Psoas muscle (tissue), 8 donors: ENCODE results near the gene MYO1D. TPM values are rescaled to one million over a fixed set of nuclear protein-coding genes. Genes with fewer than 3 reads are reported as not detected.

Experiments
- ATAC-seq, 4 donors: fragments of 200-7000 bp; cut with Tn5 transposase; one replicate each; pipeline ENCODE4 v1.9.1; 2020; ENCODE audit warnings: moderate library complexity in 3 of 4, mild to moderate bottlenecking in 2 of 4
- DNase-seq, 2 donors: peaks; one replicate each; pipeline ENCODE4 v3.0.0-alpha.2; 2020
- H3K27ac ChIP-seq: fragments of 200-600 bp; one replicate; pipeline ENCODE4 v1.8.0; 2022
- H3K27me3 ChIP-seq, 3 donors: fragments of 200-600 bp in 1 of 3; one replicate each; pipeline versions ENCODE4 v1.6.1 to v1.8.0; 2013 to 2022; ENCODE audit warnings: low read length in 2 of 3, mild to moderate bottlenecking in 2 of 3, moderate library complexity in 1 of 3; ENCODE audit not compliant: insufficient read depth in 3 of 3
- H3K36me3 ChIP-seq, 2 donors: fragments of 200-600 bp in 1 of 2; one replicate each; pipeline versions ENCODE4 v1.6.1 to v1.8.0; 2013 to 2022; ENCODE audit warnings: low read depth in 1 of 2, mild to moderate bottlenecking in 1 of 2, moderate library complexity in 1 of 2; ENCODE audit not compliant: insufficient read depth in 1 of 2
- H3K4me1 ChIP-seq: fragments of 200-600 bp; one replicate; pipeline ENCODE4 v1.8.0; 2022
- H3K4me3 ChIP-seq: fragments of 200-600 bp; one replicate; pipeline ENCODE4 v1.8.0; 2022; ENCODE audit warnings: mild to moderate bottlenecking
- H3K9me3 ChIP-seq: fragments of 200-600 bp; one replicate; pipeline ENCODE4 v1.8.0; 2022
- CTCF ChIP-seq: fragments of 200-600 bp; IDR thresholded peaks from one replicate; pipeline ENCODE4 v1.8.0; 2022; ENCODE audit warnings: antibody characterized with exemption
- WGBS, 3 donors: extraction: QIAGEN DNeasy Blood & Tissue Kit; methylation state at CpG; one replicate each; pipeline versions ENCODE4 v1.1.6 to v1.1.7; 2013; 5-methylcytosine and 5-hydroxymethylcytosine counted together
- intact Hi-C, 2 donors: fragments of 100-400 bp; cut with DNase I; formaldehyde crosslinking; loops; one replicate each; pipeline versions ENCODE4 v1.11.0 to v1.14.2; 2022
- polyA plus RNA-seq, 3 donors: library from polyadenylated mRNA; stranded (reverse); fragments of 200-250 nt; gene quantifications; one replicate each; pipeline ENCODE4 v1.2.3, GENCODE V29; 2013
- total RNA-seq, 4 donors: library from RNA; stranded (reverse); fragmentation: NEBNext Ultra II Directional in 2 of 4; extraction: Animal tissue kit (Norgen Biotek cat#: 25700) in 2 of 4; gene quantifications; one replicate each; pipeline versions ENCODE4 v1.2.1 to v1.2.4, GENCODE V29; 2021 to 2023
- donor health status: healthy with polysubstance abuse.
- donor health status: DM: no; HTN: no; CAD: no; lungs with moderate emphysema.
- donor health status: Bipolar disorder and iron deficiency.
- donor health status: healthy.
- donor health status: DM: yes; HTN: yes; CAD: no.
- donor health status: DM: no; HTN: no; CAD: no.
- donor health status: DM: no; HTN: no; CAD: no.
- donor health status: DM: yes; HTN: yes; CAD: no.

The MYO1D gene
- total and polyA plus RNA-seq, 7 donors = 1.8 to 5.9 (median 4.1) TPM

- H3K4me3 ChIP-seq = no peak overlapping the region
- TF ChIP-seq CTCF = no peak
- intact Hi-C loops = no loop called here
- ATAC-seq (no peak), DNase-seq (no peak)
- WGBS, 3 donors = 66 to 73% (median 72%) methylated on average over 5 of the region's 5 CpGs
- H3K27ac ChIP-seq = no peak overlapping the region
- H3K9me3 ChIP-seq = no peaks in the 10 kb centered on the region
- H3K36me3 ChIP-seq = no peaks in the 10 kb centered on the region
- H3K27me3 ChIP-seq = no peaks in the 10 kb centered on the region
- peaks cover 1% of the 10 kb centered on the region for H3K4me1 ChIP-seq
Measured at GRCh38 chr17:32541640-32542039, 335.3 kb downstream of the MYO1D start.

- peaks cover 4% of the 10 kb centered on the region for H3K4me1 ChIP-seq
- no peaks in the 10 kb centered on the region for H3K9me3 ChIP-seq
- ATAC-seq (no peak), DNase-seq (no peak)
- no peaks in the 10 kb centered on the region for H3K36me3 ChIP-seq
- H3K27ac ChIP-seq = no peak overlapping the region
- H3K4me3 ChIP-seq = no peak overlapping the region
- no peak for TF ChIP-seq CTCF
- no peaks in the 10 kb centered on the region for H3K27me3 ChIP-seq
- WGBS, 3 donors = 35 to 41% (median 40%) methylated on average over 8 of the region's 8 CpGs
- intact Hi-C loops = no loop called here
Measured at GRCh38 chr17:32536736-32537643, 339.9 kb downstream of the MYO1D start.

GRCh38 chr17:32533296-32533695 lies 343.6 kb downstream of the MYO1D start:
- no peak for ATAC-seq
- Histone ChIP-seq H3K4me3 (no peak overlapping the region), H3K4me1 (peaks cover 4% of the 10 kb centered on the region), H3K27me3 (no peaks in the 10 kb centered on the region), H3K9me3 (no peaks in the 10 kb centered on the region), H3K36me3 (no peaks in the 10 kb centered on the region), H3K27ac (no peak overlapping the region)
- intact Hi-C loops = no loop called here
- TF ChIP-seq CTCF = no peak
- whole genome bisulfite sequencing, 3 donors = 70 to 75% (median 72%) methylated on average over 3 of the region's 3 CpGs
- no peak for DNase-seq

- Histone ChIP-seq H3K4me3 (no peak overlapping the region), H3K27me3 (no peaks in the 10 kb centered on the region), H3K9me3 (no peaks in the 10 kb centered on the region), H3K4me1 (peaks cover 12% of the 10 kb centered on the region), H3K36me3 (no peaks in the 10 kb centered on the region), H3K27ac (no peak overlapping the region)
- 48 to 58% (median 53%) methylated on average over 10 of the region's 10 CpGs for WGBS, 3 donors
- ATAC-seq = no peak
- TF ChIP-seq CTCF = no peak
- no peak for DNase-seq
- intact Hi-C loops = no loop called here
Measured at GRCh38 chr17:32529604-32530003, 347.3 kb downstream of the MYO1D start.
